GM21529 (cell line): ENCODE measurements around the gene CTDP1.
"Not testable (repeated sequence)": the region's sequence is repeated elsewhere in the genome, so short reads cannot be mapped to it uniquely, and the experiment has no call there.

Experiments
- ATAC-seq: cut with Tn5 transposase; IDR thresholded peaks from one replicate; pipeline ENCODE4 v1.9.1; 2021; ENCODE audit not compliant: unreplicated experiment

Gene CTDP1

DNA sequence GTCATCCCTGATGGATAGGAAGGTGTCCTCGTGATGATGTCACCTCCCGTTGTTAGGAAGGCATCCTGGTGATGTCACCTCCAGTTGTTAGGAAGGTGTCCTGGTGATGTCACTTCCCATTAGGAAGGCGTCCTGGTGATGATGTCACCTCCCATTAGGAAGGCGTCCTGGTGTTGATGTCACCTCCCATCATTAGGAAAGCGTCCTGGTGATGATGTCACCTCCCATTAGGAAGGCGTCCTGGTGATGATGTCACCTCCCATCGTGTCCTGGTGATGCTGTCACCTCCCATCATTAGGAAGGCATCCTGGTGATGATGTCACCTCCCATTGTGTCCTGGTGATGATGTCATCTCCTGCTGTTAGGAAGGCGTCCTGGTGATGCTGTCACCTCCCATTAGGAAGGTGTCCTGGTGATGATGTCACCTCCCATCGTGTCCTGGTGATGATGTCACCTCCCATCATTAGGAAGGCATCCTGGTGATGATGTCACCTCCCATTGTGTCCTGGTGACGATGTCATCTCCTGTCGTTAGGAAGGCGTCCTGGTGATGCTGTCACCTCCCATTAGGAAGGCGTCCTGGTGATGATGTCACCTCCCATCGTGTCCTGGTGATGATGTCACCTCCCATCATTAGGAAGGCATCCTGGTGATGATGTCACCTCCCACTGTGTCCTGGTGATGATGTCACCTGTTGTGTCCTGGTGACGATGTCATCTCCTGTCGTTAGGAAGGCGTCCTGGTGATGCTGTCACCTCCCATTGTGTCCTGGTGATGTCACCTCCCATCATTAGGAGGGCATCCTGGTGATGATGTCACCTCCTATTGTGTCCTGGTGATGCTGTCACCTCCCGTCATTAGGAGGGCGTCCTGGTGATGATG lies 40.1 kb downstream of the CTDP1 start:
- ATAC-seq, result not testable (repeated sequence)

DNA sequence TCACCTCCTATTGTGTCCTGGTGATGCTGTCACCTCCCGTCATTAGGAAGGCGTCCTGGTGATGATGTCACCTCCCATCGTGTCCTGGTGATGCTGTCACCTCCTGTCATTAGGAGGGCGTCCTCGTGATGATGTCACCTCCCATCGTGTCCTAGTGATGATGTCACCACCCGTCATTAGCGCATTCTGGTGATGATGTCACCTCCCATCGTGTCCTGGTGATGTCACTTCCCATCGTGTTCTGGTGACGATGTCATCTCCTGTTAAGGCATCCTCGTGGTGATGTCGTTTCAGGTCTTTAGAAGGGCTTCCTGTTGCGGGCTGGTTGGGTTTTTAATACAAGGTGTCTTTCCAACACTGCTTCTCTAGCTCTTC lies 40.7 kb downstream of the CTDP1 start:
- no peak for ATAC-seq

DNA sequence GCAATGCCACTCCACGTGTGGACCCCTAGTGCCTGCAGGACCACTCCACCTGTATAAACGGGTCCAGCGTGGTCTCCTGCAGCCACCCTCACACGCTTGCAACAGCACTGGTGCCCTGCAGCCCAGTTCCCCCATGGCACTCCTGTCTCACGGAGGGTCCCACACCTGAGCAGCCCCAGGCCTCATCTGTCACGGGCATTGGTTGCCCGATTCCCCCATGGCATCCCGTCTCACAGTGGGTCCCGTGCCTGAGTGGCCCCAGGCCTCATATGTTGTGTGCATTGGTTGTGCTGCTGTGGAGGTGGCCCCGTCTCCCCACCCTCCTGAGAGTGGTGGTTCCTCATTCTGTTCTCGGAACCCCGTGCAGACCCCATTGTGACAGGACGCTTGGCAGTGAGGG lies 43.4 kb downstream of the CTDP1 start:
- ATAC-seq, result no peak

DNA sequence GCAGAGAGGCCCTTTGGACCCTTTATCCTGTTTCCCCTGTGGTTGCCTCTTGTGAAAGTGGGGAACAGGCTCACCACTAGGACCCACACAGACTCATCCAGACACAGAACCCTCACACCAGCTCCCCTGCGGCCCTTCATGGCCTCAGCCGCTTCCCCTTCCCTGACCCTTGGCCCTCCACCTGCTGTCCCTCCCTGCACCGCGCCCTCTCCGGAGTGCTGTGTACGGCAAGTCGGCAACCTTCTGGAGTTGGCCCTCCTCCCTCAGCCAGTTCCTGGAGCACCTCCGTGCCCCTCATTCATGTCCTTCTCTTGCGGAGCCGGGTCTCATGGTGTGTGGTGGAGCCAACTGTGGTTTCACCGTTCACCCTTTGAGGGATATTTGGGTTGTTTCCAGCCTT lies 44.0 kb downstream of the CTDP1 start:
- no peak for ATAC-seq

DNA sequence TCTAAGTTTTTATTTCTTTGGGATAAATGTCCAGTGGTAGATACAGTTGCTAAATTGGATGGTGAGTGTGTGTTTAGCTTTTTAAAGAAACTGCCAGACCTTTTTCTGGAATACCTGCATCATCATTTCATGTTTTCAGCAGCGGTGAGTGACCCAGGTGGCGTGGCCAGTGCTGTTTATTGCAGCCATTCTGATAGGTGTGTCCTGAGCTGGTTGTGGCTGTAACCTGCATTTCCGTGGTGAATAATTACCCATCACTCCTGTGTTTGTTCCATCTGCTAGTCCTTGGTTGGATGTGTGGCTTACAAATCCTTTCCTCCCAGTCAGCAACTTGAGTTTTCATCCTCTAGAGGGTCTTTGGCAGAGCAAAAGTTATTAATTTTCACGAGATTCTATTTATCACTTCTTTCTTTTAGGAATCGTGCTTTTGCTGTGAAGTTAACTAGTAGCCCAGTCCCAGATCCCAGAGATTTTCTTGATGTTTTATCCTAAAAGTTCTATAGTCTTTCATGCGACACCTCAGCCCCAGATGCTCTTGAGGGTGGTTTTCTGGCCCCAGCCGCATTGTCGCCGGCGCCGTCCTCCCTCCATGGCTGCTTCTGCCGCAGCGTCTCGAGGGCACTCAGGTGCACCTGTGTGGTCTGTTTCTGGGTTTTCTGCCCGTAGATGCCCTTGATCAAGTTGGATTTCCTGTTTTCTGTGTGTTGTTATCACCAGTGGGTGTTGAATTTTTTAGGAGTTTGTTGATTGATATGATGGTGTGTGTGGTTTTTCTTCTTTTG lies 44.9 kb downstream of the CTDP1 start:
- ATAC-seq, result no peak

DNA sequence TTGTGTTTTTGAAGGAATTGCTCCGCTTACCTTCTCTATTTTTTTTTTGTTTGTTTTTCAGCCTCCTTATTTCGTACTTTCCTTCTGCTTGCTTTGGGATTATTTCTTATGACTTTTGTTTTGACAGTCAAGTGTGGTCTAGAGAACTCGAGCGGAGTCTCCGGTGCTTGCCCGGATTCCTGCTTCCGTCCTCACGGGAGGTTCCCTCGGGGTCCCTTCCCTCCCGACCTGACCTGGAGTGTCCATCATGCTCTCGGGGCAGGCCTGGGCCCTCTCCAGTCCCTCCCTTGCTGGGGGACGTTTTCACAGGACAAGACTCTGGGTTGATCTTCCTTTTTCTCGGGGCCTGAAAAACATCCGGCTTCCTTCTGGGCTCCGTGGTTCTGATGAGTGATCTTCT lies 45.9 kb downstream of the CTDP1 start:
- no peak for ATAC-seq

DNA sequence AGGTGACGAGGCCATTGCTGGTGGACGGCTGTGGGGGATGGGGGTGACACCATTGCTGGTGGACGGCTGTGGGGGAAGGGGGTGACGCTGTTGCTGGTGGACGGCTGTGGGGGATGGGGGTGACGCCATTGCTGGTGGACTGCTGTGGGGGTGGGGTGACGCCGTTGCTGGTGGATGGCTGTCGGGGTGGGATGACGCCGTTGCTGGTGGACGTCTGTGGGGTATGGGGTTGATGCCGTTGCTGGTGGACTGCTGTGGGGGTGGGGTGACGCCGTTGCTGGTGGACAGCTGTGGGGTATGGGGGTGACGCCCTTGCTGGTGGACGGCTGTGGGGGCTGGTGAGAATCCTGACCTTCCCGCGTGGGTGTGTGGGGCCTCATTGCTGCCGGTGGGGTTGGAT lies 47.1 kb downstream of the CTDP1 start:
- no peak for ATAC-seq

DNA sequence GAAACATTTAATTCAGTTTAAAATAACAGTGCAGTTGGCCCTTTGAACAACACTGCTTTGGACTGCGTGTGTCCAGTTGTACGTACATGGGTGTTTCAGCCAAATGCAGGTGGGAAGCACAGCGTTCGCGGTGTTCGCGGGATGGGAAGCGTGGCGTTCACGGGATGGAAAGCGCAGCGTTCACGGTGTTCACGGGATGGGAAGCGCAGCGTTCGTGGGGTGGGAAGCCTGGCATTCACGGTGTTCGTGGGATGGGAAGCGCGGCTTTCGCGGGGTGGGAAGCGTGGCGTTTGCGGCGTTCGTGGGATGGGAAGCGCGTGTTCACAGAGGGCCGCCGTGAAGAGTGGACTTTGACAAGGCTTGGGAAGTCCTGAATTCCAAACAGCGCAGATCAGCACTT lies 47.6 kb downstream of the CTDP1 start:
- no peak for ATAC-seq

DNA sequence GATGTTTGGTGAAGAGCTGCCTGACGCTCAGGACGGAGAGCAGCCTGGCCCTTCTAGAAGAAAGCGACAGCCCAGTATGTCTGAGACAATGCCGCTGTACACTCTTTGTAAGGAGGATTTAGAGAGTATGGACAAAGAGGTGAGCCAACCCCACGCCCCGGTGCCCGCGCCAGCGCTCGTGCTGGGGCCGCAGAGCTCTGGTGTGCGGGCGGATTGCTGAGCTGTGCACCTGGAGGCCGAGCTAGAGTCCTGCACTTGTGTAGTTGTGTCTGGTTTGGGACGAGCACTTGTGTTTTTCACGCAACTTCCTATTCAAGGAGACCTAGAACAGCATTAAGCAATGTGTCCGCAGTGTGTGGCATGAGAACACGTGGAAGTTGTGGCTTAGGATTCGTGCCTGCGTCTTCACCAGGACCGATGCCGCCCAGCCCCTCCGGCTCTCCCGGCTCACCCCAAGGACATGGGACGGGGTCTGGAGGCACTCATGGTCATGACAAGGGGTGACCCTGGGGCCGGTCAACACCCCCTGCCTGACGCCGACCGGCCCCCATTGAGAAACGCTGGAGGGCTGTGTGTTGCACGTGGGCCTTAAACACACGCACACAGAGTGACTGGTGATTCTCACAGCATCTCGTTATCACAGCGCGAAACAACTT lies 49.5 kb downstream of the CTDP1 start:
- ATAC-seq, result no peak

DNA sequence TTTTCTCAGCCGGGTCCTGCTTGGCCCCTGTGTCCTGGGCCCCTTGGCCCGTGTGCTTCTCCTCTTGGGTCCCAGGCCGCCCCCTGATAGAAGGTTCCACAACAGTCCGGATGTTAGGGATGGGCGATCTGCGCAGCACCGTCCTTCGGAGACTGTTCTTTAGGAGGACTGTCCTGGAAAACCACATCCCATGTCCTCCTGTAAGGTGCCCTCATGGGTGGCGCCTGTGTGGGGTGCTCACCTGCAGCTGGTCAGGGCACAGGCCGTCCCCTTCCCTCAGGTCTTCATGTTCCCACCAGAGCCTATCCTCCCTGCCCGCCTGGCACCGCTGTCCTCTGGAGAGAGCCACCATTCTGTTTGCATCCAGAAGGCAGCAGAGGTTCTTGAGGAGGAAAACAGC lies 50.0 kb downstream of the CTDP1 start:
- ATAC-seq, result no peak

DNA sequence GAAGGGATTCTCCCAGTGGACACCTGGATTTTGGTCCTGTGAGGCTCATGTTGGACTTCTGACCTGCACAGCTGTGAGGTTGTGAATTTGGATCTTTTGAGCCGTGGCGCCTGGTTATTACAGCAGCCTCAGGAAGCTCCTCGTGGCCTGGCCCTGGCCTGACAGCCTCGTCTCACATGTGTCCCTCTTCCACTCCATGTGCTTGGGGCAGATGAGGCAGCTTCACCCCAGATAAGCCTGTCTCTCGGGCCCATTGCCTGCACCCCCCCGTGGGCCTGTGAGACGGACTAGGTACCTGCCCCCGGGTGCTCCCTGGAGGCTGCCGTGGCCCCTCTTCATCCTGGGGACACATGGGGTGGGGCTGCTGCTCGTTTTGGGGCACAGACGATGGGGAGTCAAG lies 51.2 kb downstream of the CTDP1 start:
- ATAC-seq, result no peak

DNA sequence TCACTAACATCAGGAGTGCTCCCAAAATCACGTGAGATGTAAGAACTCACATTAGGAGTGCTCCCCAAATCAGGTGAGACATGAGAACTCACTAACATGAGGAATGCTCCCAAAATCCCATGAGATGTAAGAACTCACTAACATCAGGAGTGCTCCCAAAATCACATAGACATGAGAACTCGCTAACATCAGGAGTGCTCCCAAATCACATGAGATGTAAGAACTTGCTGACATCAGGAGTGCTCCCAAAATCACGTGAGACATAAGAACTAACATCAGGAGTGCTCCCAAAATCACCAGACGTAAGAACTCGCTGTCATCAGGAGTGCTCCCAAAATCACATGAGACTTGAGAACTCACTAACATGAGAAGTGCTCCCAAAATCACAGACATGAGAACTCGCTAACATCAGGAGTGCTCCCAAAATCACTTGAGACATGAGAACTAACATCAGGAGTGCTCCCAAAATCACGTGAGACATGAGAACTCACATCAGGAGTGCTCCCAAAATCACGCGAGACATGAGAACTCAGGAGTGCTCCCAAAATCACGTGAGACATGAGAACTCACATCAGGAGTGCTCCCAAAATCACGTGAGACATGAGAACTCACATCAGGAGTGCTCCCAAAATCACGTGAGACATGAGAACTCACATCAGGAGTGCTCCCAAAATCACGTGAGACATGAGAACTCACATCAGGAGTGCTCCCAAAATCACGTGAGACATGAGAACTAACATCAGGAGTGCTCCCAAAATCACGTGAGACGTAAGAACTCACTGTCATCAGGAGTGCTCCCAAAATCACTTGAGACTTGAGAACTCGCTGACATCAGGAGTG lies 52.5 kb downstream of the CTDP1 start:
- ATAC-seq, result not testable (repeated sequence)

DNA sequence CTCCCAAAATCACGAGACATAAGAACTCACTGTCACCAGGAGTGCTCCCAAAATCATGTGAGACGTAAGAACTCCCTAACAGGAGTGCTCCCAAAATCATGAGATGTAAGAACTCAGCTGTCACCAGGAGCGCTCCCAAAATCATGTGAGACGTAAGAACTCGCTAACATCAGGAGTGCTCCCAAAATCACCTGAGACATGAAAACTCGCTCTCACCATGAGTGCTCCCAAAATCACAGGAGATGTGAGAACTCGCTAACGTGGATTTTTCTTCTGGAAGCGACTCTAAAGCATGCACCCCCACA lies 53.1 kb downstream of the CTDP1 start:
- ATAC-seq, result no peak

DNA sequence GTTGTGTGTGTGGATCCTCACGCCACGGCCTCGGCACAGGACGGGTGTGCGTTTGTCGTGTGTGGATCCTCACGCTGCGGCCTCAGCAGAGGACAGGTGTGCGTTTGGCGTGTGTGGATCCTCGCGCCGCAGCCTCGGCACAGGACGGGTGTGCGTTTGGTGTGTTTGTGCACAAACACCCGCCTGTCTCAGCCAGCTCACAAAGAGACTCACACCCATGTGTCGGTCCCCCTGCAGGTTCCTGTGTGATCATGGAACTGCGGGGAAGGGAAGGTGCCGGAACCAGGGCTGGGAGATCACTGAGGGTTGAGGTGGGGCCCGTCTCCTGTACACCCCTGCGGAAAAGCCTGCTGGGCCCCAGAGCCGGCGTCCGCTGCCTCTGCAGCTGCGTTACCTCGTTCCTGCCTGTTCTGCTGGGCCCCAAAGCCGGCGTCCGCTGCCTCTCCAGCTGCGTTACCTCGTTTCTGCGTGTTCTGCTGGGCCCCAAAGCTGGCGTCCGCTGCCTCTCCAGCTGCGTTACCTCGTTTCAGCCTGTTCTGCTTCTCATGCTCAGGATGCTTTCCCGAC lies 53.6 kb downstream of the CTDP1 start:
- no peak for ATAC-seq

DNA sequence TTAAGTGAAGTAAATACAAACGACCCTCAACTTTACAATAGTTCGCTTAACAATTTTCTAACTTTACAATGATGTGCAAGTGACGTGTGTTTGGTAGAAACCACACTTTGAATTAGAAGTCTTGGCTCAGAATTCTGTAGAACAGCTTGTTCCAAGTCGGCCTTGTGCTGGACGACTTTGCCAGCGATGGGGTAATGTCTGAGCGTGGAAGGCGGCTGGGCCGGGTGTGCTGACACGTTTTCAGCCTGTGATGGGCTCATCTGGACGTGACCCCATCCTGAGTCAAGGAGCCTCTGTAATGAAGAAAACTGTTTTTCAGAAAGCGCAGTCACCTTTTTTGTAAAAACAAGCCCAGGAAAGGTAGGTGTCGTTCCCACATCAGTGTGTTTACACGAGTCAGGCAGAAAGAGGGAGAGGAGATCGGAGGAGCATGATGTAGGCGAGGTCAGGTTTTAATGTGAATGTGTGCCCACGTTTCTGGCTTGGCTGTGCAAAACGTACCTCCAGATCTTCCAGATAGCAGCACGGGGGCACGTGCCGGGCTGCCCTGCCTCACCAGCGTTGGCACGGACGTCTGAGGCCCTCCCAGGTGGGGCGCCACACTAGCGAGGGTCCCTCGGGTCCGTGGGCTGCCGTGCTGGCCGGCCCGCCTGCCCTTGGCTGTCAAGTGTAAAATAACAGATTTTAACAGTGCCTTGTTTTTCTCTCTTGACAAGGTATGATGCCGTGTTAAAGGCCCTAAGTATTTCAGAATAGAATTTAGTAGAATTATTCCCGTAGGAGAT lies 54.6 kb downstream of the CTDP1 start:
- no peak for ATAC-seq

DNA sequence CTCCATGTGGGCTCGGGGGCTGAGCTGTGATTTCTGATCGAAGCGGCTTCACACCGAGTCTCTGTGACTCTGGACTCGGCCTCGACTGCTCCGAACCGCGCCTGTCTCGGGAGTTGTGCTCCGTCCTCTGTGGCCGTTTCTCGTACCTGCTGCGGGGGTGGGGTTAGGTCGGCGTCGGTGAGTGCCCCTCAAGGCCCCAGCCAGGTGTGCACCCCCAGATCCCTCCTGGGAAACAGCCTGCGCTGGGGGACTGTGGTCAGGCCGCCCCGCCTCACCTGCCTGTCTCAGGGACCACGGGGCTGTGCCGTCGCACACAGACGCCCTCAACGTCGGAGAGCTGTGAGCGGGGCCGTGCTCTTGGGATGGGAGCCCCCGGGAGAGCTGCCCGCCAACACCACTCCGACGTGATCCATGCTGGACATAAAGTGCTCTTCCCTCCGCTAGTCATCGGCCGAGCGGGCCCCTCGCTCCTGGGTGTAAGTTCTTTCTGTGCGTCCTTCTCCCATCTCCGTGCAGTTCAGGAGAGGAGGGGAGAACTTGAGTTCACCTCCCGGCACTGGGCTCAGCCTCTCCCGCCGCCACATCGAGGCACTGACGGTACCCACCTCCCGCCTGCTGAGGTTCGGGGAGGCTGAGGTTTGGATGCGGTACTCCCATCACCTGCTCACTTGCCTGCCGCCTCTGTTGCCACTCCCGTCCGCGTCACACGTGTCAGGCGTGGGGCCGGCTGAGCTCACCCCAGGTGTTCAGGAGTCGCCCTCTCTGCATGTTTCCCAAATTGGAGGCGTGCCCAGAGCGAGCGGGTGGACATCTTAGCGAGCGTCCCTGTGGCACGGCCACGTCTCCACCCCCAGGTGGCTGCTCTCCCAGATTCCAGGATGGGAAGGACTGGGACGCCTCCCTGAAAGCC lies 55.7 kb downstream of the CTDP1 start:
- ATAC-seq, result no peak

DNA sequence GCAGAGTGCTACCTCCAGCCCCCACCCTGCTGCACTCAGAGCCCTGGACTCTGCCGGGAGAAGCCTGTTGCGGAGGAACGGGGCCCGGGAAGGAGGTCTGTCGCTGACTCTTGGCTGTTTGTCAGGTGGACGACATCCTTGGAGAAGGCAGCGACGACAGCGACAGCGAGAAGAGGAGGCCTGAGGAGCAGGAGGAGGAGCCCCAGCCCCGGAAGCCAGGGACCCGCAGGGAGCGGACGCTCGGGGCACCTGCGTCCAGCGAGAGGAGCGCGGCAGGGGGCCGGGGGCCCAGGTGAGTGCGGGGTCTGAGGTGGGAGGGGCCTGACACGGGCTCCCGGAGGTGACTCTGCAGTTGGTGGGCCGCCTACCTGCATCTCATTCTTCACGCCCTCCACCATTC lies 56.6 kb downstream of the CTDP1 start:
- ATAC-seq, result no peak

DNA sequence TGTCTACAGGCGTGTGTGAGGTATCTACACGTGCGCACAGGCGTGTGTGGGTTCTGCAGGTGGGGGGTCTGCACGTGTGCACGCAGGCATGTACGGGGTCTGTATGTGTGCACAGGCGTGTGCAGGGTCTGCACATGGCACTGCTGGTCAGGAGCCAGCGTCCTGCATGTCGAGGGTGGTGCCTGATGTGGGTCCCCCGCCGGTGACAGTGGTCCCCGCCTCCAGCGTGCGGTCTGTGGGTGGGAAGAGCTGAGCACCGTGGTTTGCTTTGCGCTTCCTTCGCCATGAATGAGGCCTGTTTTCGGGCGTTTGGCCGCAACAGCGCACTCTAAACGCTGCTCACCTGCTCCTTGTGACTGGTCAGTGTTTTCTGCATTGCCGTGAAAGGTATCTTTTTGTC lies 57.2 kb downstream of the CTDP1 start:
- no peak for ATAC-seq

DNA sequence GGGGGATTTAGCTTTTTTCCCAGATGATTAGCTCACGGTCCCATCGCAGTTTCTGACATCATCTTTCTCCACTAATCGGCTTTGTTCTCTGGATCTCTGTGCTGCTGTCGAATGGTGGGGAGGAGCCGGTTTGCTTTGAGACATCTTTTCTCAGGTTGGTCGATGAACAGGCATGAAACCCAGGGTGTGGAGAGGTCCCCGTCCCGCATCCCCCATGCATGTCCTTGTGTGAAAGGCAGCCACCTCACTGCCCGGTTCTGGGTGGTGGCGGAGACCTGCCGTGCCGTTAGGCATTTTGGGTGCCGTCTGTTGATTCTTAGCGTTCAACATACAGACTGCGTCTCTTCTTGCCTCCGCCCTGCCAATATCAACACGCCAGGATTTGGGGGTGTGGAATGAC lies 57.8 kb downstream of the CTDP1 start:
- no peak for ATAC-seq
